Activated T-cell treated with anti-CD3 and anti-CD28 coated beads, Interleukin-2, amount 50 U/mL, for 4 hours (primary cell): Measurements from ENCODE around the gene TYMP. TPM values are rescaled to one million over a fixed set of nuclear protein-coding genes. Genes with fewer than 3 reads are reported as not detected.

ENCODE experiments used
- ATAC-seq, 2 donors: fragments of 200-7000 bp; cut with Tn5 transposase; one replicate each; pipeline ENCODE4 v1.10.0; 2021
- DNase-seq: peaks from one replicate; pipeline ENCODE4 v3.0.0-alpha.2; 2020
- H3K27me3 Mint-ChIP-seq: one replicate; pipeline ENCODE4 v1.8.0; 2021; ENCODE audit warnings: low read depth, mixed read lengths
- H3K36me3 Mint-ChIP-seq: one replicate; pipeline ENCODE4 v1.8.0; 2022; ENCODE audit warnings: mixed read lengths; ENCODE audit not compliant: insufficient read depth
- H3K4me1 Mint-ChIP-seq: one replicate; pipeline ENCODE4 v1.8.0; 2021; ENCODE audit warnings: low read depth, mixed read lengths
- H3K4me3 Mint-ChIP-seq: one replicate; pipeline ENCODE4 v1.8.0; 2021; ENCODE audit warnings: mild to moderate bottlenecking, moderate library complexity, mixed read lengths
- H3K9me3 Mint-ChIP-seq: one replicate; pipeline ENCODE4 v1.8.0; 2021; ENCODE audit warnings: mixed read lengths
- total RNA-seq, 3 donors: library from RNA; stranded (reverse); gene quantifications; one replicate each; pipeline ENCODE4 v1.2.1, GENCODE V29; 2021

TYMP gene
- total RNA-seq, 3 donors from 2014 or later, result 64.4 to 103 (median 66.1) TPM

- Mint-ChIP-seq H3K27me3 (no peaks in the 10 kb centered on the region), H3K4me3 (no peak overlapping the region), H3K4me1 (peaks cover 8% of the 10 kb centered on the region), H3K36me3 (no peaks in the 10 kb centered on the region), H3K9me3 (no peaks in the 10 kb centered on the region)
- no peak for DNase-seq
- ATAC-seq, result no peak
These were observed 27.0 kb downstream of the TYMP start for GRCh38 chr22:50502628-50503474.

DNA sequence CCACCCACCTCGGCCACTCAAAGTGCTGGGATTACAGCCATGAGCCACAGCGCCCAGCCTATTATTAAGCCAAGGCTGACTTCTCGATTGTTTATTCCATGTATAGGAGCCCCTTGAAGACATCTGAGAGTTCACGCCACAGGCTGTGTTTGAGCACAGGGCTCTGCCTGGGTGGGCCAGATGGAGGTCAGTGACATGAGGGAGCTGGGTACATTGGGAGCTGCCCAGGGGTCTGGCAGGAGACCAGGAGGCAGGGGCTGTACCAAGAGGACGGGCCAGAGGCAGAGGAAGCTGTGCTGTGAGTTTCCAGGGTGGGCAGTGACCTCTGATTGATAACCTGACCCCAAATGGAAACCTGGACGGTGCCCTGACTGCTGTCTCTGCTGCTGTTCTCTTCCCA lies 27.7 kb downstream of the TYMP start:
- Mint-ChIP-seq H3K4me1 (peaks cover 5% of the 10 kb centered on the region), H3K27me3 (no peaks in the 10 kb centered on the region), H3K9me3 (no peaks in the 10 kb centered on the region), H3K4me3 (no peak overlapping the region), H3K36me3 (no peaks in the 10 kb centered on the region)
- DNase-seq, result no peak
- ATAC-seq, result no peak

DNA sequence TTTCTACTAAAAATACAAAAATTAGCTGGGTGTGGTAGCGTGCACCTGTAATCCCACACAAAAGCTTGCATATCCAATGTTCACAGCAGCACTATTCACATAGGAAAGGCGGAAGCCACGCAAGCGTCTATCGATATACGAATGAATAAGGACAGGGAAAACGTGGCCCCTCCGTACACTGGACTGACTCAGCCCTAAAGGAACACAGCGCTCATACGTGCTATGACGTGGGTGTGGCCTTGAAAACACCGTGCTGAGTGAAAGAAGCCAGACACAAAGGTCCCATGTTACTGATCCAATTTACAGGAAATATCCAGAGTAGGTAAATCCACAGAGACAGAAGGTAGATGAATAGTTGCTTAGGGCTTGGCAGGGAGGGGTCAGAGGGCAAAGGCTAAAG lies 29.4 kb downstream of the TYMP start:
- no peak for DNase-seq
- no peaks in the 10 kb centered on the region for H3K9me3 Mint-ChIP-seq
- H3K36me3 Mint-ChIP-seq, result no peaks in the 10 kb centered on the region
- no peak for ATAC-seq
- H3K4me1 Mint-ChIP-seq, result peaks cover 5% of the 10 kb centered on the region
- no peak overlapping the region for H3K4me3 Mint-ChIP-seq
- no peaks in the 10 kb centered on the region for H3K27me3 Mint-ChIP-seq

- Mint-ChIP-seq H3K36me3 (no peaks in the 10 kb centered on the region), H3K9me3 (no peaks in the 10 kb centered on the region), H3K4me1 (peaks cover 5% of the 10 kb centered on the region), H3K27me3 (no peaks in the 10 kb centered on the region), H3K4me3 (no peak overlapping the region)
- peak; percentile 94 for ATAC-seq
- peak; percentile 64 for DNase-seq
These were observed 31.4 kb downstream of the TYMP start for GRCh38 chr22:50498322-50498890.

GRCh38 chr22:50497093-50497492 lies 32.7 kb downstream of the TYMP start:
- Mint-ChIP-seq H3K4me3 (no peak overlapping the region), H3K36me3 (no peaks in the 10 kb centered on the region), H3K9me3 (no peaks in the 10 kb centered on the region), H3K4me1 (peaks cover 5% of the 10 kb centered on the region), H3K27me3 (no peaks in the 10 kb centered on the region)
- no peak for ATAC-seq
- DNase-seq, result no peak

GRCh38 chr22:50490531-50491308 lies 39.1 kb downstream of the TYMP start:
- ATAC-seq, result peak; percentile 30 to 32
- Mint-ChIP-seq H3K9me3 (no peaks in the 10 kb centered on the region), H3K4me1 (peaks cover 7% of the 10 kb centered on the region)

GRCh38 chr22:50489363-50490243 lies 40.2 kb downstream of the TYMP start:
- Mint-ChIP-seq H3K4me3 (no peak overlapping the region), H3K36me3 (no peaks in the 10 kb centered on the region), H3K27me3 (peaks cover 1% of the 10 kb centered on the region), H3K9me3 (no peaks in the 10 kb centered on the region), H3K4me1 (peaks cover 9% of the 10 kb centered on the region)
- DNase-seq (no peak), ATAC-seq (no peak)

More at GRCh38 chr22:50490531-50491308, 39.1 kb downstream of the TYMP start:
- H3K27me3 Mint-ChIP-seq, result peaks cover 1% of the 10 kb centered on the region
- peak overlapping the region; percentile 42 for H3K4me3 Mint-ChIP-seq
- no peak for DNase-seq
- H3K36me3 Mint-ChIP-seq, result no peaks in the 10 kb centered on the region

DNA sequence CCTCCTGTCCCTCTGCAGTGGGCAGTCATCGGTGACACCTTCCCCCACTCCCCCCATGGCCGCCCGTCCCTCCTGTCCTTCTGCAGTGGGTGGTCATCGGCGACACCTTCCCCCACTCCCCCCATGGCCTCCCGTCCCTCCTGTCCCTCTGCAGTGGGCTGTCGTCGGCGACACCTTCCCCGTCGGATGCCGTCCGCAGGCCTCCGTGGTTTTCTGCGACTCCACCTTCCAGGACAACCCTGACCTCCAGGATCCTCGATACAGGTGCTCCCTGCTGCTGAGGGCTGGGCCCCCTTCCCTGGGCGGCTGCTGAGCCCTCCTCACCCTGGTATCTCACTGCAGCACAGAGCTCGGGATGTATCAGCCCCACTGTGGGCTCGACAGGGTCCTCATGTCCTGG lies 40.9 kb downstream of the TYMP start:
- Mint-ChIP-seq H3K9me3 (no peaks in the 10 kb centered on the region), H3K4me1 (peaks cover 9% of the 10 kb centered on the region), H3K27me3 (peaks cover 1% of the 10 kb centered on the region), H3K4me3 (no peak overlapping the region), H3K36me3 (no peaks in the 10 kb centered on the region)
- no peak for DNase-seq
- ATAC-seq, result no peak

DNA sequence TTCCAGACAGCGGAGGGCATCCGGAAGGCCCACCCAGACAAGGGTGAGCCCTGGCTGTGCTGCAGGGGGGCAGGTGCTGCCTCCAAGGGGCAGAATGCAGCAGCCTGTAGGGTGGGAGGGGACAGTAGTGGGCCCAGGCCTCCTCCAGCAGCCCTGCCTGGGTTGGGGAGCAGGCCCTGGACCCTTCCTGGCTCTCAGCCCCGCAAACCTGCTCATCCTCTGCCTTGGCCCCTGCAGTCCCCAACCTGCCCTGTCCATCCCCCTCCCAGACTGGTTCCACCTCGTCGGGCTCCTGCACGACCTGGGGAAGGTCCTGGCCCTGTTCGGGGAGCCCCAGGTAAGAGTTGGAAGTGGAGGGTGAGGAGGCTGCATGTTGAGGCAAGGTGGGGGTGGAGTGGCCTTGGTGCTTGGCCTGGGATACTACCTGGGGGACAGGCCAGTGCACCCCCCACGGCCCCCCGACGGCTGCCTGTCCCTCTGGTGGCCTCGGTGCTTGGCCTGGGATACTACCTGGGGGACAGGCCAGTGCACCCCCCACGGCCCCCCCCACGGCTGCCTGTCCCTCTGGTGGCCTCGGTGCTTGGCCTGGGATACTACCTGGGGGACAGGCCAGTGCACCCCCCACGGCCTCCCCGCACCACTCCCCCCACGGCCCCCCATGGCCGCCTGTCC lies 41.7 kb downstream of the TYMP start:
- peaks cover 9% of the 10 kb centered on the region for H3K4me1 Mint-ChIP-seq

DNA sequence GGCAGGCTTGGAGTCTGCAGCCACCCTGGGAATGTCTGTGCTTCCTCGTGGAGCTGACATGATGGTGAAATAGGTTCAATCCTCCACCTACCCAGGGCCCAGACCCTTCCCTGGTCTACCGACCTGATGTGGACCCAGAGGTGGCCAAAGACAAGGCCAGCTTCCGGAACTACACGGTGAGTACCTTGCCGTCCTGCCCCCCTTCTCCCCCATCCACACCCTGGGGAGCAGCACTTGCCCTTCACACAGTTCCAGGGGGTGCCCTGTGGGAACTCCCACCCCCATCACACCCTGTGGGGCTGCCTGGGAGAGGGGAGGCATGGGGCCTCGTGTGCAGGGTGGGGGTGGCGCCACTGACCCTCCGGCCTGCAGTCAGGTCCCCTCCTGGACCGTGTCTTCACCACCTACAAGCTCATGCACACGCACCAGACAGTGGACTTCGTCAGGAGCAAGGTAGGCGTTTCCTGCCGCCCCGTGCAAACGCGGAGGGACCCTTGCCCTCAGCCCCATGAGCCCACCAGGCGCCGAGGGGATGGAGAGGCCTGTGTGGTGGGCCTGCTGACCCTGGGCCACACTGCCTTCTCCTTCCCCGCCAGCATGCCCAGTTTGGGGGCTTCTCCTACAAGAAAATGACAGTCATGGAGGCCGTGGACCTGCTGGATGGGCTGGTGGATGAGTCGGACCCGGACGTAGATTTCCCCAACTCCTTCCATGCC lies 42.4 kb downstream of the TYMP start:
- Mint-ChIP-seq H3K4me3 (no peak overlapping the region), H3K36me3 (no peaks in the 10 kb centered on the region), H3K9me3 (no peaks in the 10 kb centered on the region), H3K4me1 (peaks cover 9% of the 10 kb centered on the region), H3K27me3 (peaks cover 1% of the 10 kb centered on the region)
- no peak for DNase-seq
- ATAC-seq, result no peak

More for the DNA sequence above, 41.7 kb downstream of the TYMP start:
- Mint-ChIP-seq H3K4me3 (no peak overlapping the region), H3K9me3 (no peaks in the 10 kb centered on the region), H3K36me3 (no peaks in the 10 kb centered on the region), H3K27me3 (peaks cover 1% of the 10 kb centered on the region)
- ATAC-seq (no peak), DNase-seq (no peak)

DNA sequence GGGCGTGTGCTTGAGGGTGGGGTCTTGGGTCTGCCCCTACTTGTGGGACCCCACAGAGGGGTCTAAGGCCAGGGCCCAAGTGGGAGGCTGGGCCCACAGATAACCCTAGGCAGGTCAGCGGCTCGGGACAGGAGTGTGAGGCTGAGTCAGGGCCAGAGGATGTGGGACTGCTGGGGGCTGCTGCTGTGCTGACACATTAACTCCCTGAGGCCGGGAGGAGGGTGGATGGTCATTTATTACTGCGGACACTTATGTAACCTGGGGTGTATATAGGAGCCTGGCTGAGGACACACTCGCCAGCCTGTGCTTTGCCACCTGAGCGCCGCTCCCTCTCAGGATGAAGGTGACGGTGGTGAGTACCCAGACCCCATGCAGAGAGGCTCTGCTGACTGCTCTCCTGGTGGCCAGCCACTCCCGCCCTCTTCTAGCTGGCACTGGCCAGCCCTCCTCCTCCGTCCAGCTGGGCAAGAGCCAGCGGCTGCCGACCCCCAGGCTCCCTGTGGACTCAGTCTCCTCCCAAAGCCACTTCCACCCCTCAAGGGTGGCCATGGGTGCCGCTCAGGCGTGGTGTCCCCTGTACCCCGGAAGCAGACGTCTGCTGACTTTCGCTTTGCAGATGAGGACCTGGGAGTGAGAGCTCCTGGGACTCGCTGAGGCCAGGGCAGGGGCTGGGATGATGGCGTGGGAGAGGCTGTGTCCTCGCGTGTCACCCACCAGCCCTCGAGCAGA lies 43.1 kb downstream of the TYMP start, which contains the start of gene MIOX:
Gene MIOX, plus strand, starts transcription at position 299 of the 729 bp plus-strand sequence. Its CDS starts 39 bp downstream, at position 338.
- Mint-ChIP-seq H3K4me1 (peaks cover 9% of the 10 kb centered on the region), H3K4me3 (no peak within 1 kb of the TSS), H3K27me3 (peaks cover 1% of the 10 kb centered on the region), H3K9me3 (no peaks in the 10 kb centered on the region), H3K36me3 (no peaks in the 10 kb centered on the region)
- no peak for DNase-seq
- ATAC-seq, result peak in 1 of 2 donors; percentile 7
